NCI-H1105 (cell line): ENCODE data around the gene CXorf38.
"Not testable (repeated sequence)": the region's sequence is repeated elsewhere in the genome, so short reads cannot be mapped to it uniquely, and the experiment has no call there.

Experiments used
- DNase-seq: peaks from one replicate; lab custom pipeline; 2025; lab: John Stamatoyannopoulos, UW

Gene CXorf38

GRCh38 chrX:40625294-40625693, 22.1 kb downstream of the CXorf38 start:
- no peak for DNase-seq

- DNase-seq = no peak
Observed at GRCh38 chrX:40623665-40624064, 23.7 kb downstream of the CXorf38 start.

GRCh38 chrX:40623139-40623536, 24.2 kb downstream of the CXorf38 start, which contains the start of gene MPC1L:
TSS of gene MPC1L (plus strand) at chrX:40623428. CDS start at chrX:40623566, 138 bp downstream.
- DNase-seq = no peak

GRCh38 chrX:40622479-40623138, 24.8 kb downstream of the CXorf38 start:
- DNase-seq = no peak

- no peak for DNase-seq
Observed at GRCh38 chrX:40617566-40617965, 29.8 kb downstream of the CXorf38 start.

DNA sequence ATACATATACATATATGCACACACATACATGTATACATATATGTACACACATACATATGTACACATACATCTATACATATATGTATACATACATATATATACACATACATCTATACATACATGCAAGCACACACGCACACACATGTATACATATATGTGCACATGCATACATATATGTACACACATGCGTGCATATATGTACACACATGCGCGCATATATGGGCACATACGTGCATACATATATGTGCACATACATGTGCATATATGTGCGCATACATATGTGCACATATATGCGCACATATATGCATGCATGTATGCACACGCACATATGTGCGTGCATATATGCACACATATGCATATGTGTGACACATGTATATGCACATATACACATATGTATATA, 31.4 kb downstream of the CXorf38 start:
- no peak for DNase-seq

DNA sequence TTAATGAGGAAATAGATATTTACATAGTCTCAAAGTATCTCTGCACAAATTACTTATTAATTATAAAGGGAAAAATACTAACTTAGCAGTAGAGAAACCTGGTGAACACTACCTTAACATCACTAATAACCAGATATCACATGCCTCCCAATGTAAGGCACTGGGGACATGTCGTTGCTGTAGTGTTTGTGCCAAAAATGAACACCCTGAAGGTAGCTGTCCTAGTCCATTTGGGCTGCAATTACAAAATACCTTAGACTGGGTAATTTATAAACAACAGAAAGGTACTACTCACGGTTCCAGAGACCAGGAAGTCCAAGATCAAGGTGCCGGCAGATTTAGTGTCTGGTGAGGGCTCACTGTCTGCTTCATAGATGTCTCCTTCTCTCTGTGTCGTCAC, 34.9 kb downstream of the CXorf38 start:
- DNase-seq = no peak

DNA sequence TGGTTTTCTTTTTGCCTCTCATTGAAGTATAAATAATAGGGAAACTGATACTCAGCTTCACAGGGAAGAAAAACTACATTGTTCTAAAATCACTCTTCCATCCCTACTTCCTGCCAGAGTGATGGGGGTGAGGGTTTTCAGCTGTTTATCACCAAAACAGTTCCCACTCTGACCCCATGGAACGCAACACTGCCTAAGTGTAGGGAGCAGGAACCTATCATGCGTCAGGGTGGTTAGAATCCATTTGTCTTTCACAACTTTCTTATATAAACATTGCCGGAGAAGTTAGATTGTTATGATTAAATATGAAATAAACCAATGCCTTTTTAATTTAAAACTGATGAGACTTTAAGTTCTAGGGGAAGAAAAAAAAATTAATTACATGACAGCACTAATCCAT, 40.0 kb downstream of the CXorf38 start:
- no peak for DNase-seq

DNA sequence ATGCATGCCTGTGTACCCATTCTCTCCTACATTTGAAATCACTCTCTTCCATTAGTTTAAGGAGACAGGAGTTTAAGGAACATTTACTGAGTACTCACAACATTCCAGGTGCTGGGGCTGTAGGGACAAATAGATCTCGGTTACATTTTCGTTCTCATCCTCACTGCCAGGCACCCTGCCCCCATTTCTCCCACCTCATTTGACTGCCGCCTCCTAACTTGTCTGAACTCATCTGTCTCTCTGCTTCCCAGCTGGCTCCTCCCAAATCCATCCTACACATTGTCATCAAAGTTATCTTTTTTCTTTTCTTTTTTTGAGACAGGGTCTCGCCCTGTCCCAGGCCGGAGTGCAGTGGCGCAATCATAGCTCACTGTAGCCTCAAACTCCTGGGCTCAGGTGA, 43.9 kb downstream of the CXorf38 start:
- DNase-seq = no peak

- DNase-seq = not testable (repeated sequence)
Observed at GRCh38 chrX:40589616-40590321, 57.6 kb downstream of the CXorf38 start.

DNA sequence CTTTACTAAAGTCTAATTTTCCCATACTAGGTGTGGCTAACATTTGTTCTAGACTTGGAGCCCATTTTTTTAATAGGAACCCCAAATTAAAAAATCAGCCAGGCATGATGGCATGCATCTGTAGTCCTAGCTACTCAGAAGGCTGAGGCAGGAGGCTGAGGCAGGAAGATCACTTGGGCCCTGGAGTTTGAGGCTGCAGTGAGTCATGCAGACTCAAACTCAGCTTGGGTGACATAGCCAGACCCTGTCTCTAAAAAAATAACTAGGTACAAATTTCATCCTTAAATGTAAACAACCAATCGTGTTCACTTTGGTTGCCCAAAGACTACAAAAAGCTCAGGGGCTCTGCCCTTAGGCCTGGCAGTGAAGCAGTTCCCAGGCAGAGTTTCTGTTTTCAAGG, 59.7 kb downstream of the CXorf38 start:
- DNase-seq = not testable (repeated sequence)

GRCh38 chrX:40582811-40583210, 64.5 kb downstream of the CXorf38 start:
- DNase-seq = no peak

- not testable (repeated sequence) for DNase-seq
Observed at GRCh38 chrX:40582178-40582577, 65.2 kb downstream of the CXorf38 start.

GRCh38 chrX:40581336-40581920, 65.9 kb downstream of the CXorf38 start:
- no peak for DNase-seq

- DNase-seq = peak; percentile 88
Observed at GRCh38 chrX:40580537-40581335, 66.6 kb downstream of the CXorf38 start, which contains the start of gene ATP6AP2. TSS of gene ATP6AP2 (plus strand) at chrX:40580970. CDS start at chrX:40581066, 96 bp downstream.

- DNase-seq = no peak
Observed at GRCh38 chrX:40579900-40580536, 67.3 kb downstream of the CXorf38 start.

DNA sequence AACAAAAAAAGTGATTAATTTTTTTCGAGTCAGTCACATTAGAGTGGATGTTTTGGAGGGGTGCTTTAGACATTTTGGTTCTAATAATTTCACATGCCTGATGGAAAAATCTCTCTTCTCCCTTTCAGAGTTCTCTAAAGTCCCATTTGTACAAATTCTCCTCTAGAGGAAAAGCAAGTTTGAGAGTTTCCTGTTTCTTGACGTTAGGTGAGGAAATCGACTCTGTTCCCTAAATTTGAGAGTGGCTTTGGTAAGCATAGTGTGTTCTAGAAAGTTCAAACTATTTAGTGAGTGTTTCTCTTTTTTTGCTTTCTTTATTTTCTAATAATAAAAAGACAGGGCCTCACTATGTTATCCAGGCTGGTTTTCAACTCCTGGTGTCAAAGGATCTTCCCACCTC, 68.2 kb downstream of the CXorf38 start:
- DNase-seq = no peak

GRCh38 chrX:40578039-40578695, 69.2 kb downstream of the CXorf38 start:
- no peak for DNase-seq
